Measurements from ENCODE around the gene EXOC2.

The EXOC2 gene

GRCh38 chr6:447381-448165, 245.4 kb downstream of the EXOC2 start:
- DNase-seq (ENCODE audit: low read depth) = no peak
- TF ChIP-seq, protein P1, sequence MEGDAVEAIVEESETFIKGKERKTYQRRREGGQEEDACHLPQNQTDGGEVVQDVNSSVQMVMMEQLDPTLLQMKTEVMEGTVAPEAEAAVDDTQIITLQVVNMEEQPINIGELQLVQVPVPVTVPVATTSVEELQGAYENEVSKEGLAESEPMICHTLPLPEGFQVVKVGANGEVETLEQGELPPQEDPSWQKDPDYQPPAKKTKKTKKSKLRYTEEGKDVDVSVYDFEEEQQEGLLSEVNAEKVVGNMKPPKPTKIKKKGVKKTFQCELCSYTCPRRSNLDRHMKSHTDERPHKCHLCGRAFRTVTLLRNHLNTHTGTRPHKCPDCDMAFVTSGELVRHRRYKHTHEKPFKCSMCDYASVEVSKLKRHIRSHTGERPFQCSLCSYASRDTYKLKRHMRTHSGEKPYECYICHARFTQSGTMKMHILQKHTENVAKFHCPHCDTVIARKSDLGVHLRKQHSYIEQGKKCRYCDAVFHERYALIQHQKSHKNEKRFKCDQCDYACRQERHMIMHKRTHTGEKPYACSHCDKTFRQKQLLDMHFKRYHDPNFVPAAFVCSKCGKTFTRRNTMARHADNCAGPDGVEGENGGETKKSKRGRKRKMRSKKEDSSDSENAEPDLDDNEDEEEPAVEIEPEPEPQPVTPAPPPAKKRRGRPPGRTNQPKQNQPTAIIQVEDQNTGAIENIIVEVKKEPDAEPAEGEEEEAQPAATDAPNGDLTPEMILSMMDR (IDR thresholded peaks at IDR 0.05; ENCODE audit: insufficient read depth, low read depth, low read length, missing control alignments) = no peak
- H3K4me3 ChIP-seq (ENCODE audit: low read depth, low read length) = no peak overlapping the region

DNA sequence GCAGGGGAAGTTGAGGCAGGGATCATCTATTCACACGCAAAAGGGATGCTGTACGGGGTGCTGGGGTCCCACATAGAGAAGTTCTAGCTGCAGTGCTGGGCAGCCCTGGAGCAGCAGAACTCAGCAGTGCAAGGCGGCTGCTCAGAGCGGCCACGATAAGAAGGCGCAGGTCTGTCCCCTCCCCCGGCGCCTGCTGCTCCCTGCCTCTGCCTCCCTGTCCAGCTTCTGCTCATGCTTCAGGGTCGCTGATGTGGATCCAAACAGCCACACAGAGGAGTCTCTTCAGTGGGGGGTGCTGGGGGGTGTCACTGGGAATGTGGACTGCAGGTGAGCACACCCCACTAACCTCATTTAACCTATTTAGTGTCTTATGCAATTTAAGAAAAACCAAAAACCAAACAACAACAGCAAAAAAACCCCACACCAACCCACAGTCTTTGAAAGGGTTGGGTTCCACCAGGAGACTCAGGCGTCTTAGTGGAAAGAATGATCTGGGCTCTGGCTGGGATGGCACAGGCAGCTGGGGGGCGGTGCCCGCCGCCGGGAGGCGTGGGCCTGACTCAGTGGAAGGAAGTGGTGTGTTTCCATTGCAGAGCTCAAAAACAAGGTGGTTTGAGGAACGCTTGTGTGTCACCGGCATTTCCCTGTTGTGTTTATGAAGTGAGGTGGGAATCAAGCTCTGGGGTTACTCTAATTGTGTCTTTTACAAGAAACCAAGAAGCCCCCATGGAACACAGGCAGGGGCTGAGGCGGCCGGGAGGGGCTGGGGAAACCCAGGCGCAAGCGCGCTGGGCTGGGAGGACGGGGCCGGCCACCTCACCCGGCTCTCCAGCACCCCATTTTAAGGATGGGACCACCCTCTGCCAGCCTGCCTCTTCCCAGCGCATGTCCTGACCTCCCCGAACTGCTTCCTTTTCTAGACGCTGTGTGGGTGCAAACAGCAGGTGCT, 246.2 kb downstream of the EXOC2 start:
- TF ChIP-seq, protein P1 (IDR thresholded peaks at IDR 0.05; ENCODE audit: insufficient read depth, low read depth, low read length, missing control alignments) = no peak
- DNase-seq (ENCODE audit: low read depth) = no peak
- no peak overlapping the region for H3K4me3 ChIP-seq (ENCODE audit: low read depth, low read length)

DNA sequence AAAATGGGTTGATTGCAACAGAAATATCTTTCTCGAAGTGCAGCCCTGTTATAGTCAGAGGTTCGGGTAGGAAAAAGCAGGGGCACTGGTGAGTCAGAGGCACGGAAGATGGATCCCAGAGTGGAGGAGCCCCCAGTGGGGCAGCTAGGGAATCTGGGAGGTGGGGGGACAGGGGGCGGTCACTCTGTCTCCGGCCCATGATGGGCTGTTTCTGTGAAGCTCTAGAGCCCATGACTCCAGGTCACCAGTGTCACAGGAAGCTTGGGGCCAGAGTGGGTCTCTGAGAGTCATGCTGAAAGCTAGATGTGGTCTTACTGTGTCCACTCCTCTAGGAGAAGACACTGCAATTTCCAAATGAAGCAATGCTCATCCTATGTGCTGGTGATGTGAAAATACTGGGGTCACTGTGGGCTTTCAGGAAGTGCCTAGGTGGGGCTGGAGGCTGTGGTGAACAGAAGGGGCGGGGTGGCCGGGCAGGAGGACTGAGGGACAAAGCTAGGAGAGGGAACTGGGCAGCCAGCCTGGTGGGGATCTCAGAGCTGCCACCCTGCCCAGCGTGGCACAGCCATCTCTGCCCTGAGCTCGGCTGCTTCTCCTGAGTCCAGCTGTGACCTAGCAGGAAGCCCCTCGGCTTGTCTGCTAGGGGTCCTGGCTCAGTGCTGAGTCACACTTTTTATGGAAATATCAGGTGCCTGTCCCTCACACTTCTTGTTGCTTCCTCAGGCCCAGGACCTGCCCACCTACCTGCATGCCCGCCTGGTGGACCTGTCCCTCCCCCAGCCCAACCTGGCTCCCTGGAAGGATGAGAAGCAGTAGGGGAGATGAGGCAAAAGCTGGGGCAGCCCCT, 247.1 kb downstream of the EXOC2 start:
- TF ChIP-seq, protein P1 (IDR thresholded peaks at IDR 0.05; ENCODE audit: insufficient read depth, low read depth, low read length, missing control alignments) = no peak
- no peak overlapping the region for H3K4me3 ChIP-seq (ENCODE audit: low read depth, low read length)
- DNase-seq (ENCODE audit: low read depth) = no peak

GRCh38 chr6:444653-445275, 248.2 kb downstream of the EXOC2 start:
- TF ChIP-seq, protein P1 (IDR thresholded peaks at IDR 0.05; ENCODE audit: insufficient read depth, low read depth, low read length, missing control alignments) = no peak
- DNase-seq (ENCODE audit: low read depth) = no peak
- no peak overlapping the region for H3K4me3 ChIP-seq (ENCODE audit: low read depth, low read length)

DNA sequence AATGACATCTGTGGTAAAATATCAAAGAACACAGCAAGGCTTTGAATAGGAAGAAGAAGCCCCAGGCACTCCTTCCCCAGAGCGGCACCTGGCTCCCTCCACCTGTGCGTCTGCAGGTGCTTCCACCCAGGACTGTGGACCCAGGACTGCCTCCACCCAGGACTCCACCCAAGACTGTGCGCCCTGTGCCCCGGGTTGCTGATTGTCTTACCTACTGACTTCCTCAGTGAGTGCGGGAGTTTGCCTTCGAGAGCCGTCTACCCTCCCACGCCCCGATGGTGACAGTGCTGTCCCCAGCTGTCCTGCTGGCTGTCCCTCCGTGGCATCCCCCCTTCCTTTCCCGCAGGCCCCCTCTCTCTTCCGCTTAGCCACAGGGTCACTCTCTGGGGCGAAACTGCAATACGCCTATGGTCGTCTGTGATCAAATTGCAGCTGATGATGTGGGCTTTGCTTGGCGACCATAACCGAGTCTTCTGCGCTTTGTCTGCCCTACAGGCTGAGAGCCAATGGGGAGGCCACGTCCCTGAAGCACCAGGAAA, 249.2 kb downstream of the EXOC2 start:
- DNase-seq (ENCODE audit: low read depth) = no peak
- H3K4me3 ChIP-seq (ENCODE audit: low read depth, low read length) = no peak overlapping the region
- TF ChIP-seq, protein P1 (IDR thresholded peaks at IDR 0.05; ENCODE audit: insufficient read depth, low read depth, low read length, missing control alignments) = no peak

Data from GM12865 (cell line).